Lower leg skin (tissue), 4 donors: ENCODE data around the gene TRIO. TPM values are rescaled to one million over a fixed set of nuclear protein-coding genes. Genes with fewer than 3 reads are reported as not detected.

Experiments
- DNase-seq, 2 donors: peaks; one replicate each; pipeline ENCODE4 v3.0.0-alpha.2; 2019; ENCODE audit warnings: low spot score in 2 of 2
- H3K4me3 ChIP-seq: fragments of 200-600 bp; sonication (generic); 2 replicates; pipeline ENCODE4 v1.5.1; 2017; ENCODE audit warnings: mild to moderate bottlenecking, low read depth; ENCODE audit not compliant: poor library complexity, severe bottlenecking
- POLR2A ChIP-seq, 2 donors: fragments of 450-650 bp; IDR thresholded peaks; one replicate each; pipeline ENCODE4 v1.6.1; 2016 to 2017; ENCODE audit warnings: antibody characterized with exemption in 2 of 2, mild to moderate bottlenecking in 1 of 2, moderate library complexity in 1 of 2
- WGBS, 2 donors: methylation state at CpG; one replicate each; pipeline ENCODE4 v1.1.5; 2018; 5-methylcytosine and 5-hydroxymethylcytosine counted together
- intact Hi-C: fragments of 100-400 bp; cut with DNase I; formaldehyde crosslinking; loops from one replicate; pipeline ENCODE4 v1.15.0; 2023; ENCODE audit warnings: low total_unique reads
- total RNA-seq, 4 donors: library from RNA; depleted of rRNA; stranded (reverse); fragments of >200 nt; gene quantifications; one replicate each; pipeline ENCODE4 v1.1.0, GENCODE V29; 2016
- TF ChIP-seq, protein P1 (sequence below), 3 donors: fragments of 450-650 bp; IDR thresholded peaks; one replicate each; pipeline ENCODE4 v1.5.1; 2016; ENCODE audit warnings: antibody characterized with exemption in 3 of 3, mild to moderate bottlenecking in 3 of 3, moderate library complexity in 2 of 3

The TRIO gene
- total RNA-seq, 4 donors from 2014 or later, result 47.8 to 101 (median 64.5) TPM

DNA sequence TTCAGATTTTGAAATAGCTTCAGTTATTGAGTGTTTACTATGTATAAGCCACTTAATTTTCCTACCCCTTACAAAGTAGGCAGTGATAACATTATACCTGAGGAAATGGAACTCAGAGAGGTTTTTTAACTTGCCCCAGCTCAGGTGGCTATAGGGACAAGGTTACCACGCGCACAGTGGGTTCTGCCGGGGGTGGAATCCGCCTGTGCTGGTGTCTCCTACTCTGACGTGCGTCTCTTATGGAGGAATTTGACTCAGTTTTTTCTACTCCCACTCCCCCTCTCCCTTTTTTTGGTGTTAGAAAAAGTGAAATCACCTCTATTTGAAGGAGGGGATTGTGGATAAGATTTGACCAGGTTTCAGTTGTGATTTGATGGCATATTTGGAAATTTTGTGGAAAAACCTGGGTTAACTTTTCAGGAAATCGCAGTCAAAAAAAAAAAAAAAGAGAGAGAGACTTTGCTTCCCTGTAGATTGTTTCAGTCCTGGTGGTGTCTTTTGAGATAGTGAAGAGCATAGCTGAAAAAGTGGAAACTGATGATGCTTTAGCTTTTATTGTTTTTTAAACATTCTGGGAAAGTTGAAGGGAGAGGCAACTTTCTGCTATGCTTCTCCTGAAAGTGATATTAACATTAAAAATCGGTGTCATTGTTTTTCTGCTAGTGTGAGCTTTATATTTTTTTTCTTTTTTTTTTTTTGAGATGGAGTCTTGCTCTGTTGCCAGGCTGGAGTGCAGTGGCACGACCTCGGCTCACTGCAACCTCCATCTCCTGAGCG, 15.9 kb downstream of the TRIO start:
- intact Hi-C loops, result no loop called here
- TF ChIP-seq POLR2A (IDR thresholded peaks at IDR 0.05), result no peak
- TF ChIP-seq, protein P1, sequence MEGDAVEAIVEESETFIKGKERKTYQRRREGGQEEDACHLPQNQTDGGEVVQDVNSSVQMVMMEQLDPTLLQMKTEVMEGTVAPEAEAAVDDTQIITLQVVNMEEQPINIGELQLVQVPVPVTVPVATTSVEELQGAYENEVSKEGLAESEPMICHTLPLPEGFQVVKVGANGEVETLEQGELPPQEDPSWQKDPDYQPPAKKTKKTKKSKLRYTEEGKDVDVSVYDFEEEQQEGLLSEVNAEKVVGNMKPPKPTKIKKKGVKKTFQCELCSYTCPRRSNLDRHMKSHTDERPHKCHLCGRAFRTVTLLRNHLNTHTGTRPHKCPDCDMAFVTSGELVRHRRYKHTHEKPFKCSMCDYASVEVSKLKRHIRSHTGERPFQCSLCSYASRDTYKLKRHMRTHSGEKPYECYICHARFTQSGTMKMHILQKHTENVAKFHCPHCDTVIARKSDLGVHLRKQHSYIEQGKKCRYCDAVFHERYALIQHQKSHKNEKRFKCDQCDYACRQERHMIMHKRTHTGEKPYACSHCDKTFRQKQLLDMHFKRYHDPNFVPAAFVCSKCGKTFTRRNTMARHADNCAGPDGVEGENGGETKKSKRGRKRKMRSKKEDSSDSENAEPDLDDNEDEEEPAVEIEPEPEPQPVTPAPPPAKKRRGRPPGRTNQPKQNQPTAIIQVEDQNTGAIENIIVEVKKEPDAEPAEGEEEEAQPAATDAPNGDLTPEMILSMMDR (IDR thresholded peaks at IDR 0.05), result no peak
- no peak for DNase-seq
- WGBS, 2 donors, result 92 to 95% methylated on average over 11 of the region's 11 CpGs
- no peak overlapping the region for H3K4me3 ChIP-seq

DNA sequence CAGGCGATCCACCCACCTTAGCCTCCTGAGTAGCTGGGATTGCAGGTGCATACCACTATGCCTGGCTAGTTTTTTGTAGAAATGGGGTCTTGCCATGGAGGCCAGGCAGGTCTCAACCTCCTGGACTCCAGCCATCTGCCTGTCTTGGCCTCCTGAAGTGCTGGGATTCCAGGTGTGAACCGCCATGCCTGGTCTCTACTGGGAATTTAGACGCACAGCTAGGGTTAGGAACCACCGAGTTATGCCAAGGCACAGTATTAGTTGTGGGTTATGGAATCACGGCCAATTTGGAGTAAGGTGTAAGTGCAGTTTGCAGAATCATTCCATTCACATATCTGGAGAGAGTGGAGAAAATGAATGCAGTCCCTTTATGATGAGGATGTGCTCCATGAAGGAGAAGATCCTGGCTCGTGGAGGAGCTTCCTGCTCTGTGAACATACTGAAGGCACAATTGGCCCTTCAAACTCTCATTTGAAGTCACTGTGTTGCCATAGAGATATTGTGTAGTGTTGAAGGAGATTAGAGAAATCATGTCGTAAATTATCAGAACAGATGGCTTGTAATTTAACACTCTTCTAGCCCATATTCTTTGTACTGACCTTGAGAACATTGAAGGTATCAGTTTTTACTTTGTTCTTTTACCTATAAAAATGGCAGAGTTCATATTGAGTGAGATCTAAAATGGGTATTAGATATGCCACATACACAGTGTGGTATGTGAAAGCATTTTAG, 18.8 kb downstream of the TRIO start:
- 78 to 81% methylated on average over 7 of the region's 7 CpGs for WGBS, 2 donors
- intact Hi-C loops, result no loop called here
- DNase-seq, result no peak
- H3K4me3 ChIP-seq, result no peak overlapping the region
- TF ChIP-seq POLR2A (IDR thresholded peaks at IDR 0.05), result no peak
- TF ChIP-seq, protein P1 (IDR thresholded peaks at IDR 0.05), result no peak

GRCh38 chr5:14164164-14165163, 21.3 kb downstream of the TRIO start:
- WGBS, 2 donors, result 83% methylated on average over 7 of the region's 7 CpGs
- no peak overlapping the region for H3K4me3 ChIP-seq
- intact Hi-C loops, result no loop called here
- no peak for DNase-seq
- TF ChIP-seq, protein P1 (IDR thresholded peaks at IDR 0.05), result no peak
- no peak for TF ChIP-seq POLR2A (IDR thresholded peaks at IDR 0.05)

DNA sequence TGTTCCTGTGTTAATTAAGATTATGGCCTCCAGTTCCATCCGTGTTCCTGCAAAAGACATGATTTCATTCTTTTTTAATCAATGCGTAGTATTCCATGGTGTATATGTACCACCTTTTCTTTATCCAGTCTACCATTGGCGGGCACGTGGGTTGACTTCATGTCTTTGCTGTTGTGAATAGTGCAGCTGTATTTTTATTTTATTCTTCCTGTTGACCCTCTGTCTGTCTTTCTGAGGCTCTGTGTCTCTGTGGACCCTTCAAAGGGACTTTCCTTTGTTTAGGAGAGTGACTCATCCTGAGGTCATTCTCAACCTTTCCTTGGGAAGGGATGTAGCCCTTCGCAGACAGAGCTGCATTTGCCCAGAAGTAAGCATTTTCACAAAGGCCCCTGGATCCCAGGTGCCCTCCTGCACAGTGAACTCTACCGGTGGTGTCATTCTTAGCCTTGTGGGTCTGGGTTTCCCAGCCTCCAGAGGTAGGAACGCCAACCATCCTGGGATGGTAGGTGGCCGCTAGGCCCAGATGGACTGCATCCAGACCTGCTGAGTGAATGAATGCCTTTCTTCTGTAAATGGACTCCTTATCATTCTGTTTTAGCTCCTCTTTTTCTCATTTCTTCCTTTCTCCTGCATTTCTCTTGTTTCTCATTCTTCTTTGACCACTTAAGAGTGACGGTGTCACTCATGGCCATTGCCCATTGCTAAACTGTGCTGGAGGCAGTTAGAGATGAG, 22.4 kb downstream of the TRIO start:
- H3K4me3 ChIP-seq, result no peak overlapping the region
- TF ChIP-seq, protein P1 (IDR thresholded peaks at IDR 0.05), result no peak
- TF ChIP-seq POLR2A (IDR thresholded peaks at IDR 0.05), result no peak
- intact Hi-C loops, result no loop called here
- 84 to 85% methylated on average over 9 of the region's 9 CpGs for WGBS, 2 donors
- DNase-seq, result no peak

DNA sequence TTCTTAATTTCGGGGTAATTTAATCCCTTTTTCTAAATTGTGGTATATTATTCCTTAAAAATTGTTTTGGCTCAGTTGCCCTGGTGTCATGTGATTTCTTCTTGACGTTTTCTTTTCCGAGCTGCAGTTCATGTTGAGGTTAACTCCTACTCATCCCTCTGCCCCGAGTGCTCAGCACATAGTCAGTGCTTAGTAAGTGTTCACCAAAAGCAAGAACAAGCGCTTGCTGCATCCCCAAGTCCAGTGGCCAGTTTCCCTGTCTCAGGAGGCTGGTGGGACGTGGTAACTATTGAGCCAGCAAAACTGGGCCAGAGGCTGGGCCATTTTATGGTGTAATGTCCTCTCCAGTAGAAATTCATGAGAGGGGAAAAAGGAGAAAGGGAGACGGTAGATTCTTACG, 23.3 kb downstream of the TRIO start:
- WGBS, 2 donors, result 85 to 87% methylated on average over 8 of the region's 8 CpGs
- no peak for DNase-seq
- intact Hi-C loops, result no loop called here
- no peak overlapping the region for H3K4me3 ChIP-seq
- TF ChIP-seq, protein P1 (IDR thresholded peaks at IDR 0.05), result no peak
- no peak for TF ChIP-seq POLR2A (IDR thresholded peaks at IDR 0.05)
